HG03045 (cell line): ENCODE data around the gene DNMT3B.

Source experiments
- ATAC-seq: cut with Tn5 transposase; IDR thresholded peaks from one replicate; pipeline ENCODE4 v1.9.1; 2021; ENCODE audit warnings: mild to moderate bottlenecking, moderate library complexity; ENCODE audit not compliant: unreplicated experiment

The DNMT3B gene

GRCh38 chr20:32849577-32849976 lies 87.4 kb downstream of the DNMT3B start:
- ATAC-seq = no peak

DNA sequence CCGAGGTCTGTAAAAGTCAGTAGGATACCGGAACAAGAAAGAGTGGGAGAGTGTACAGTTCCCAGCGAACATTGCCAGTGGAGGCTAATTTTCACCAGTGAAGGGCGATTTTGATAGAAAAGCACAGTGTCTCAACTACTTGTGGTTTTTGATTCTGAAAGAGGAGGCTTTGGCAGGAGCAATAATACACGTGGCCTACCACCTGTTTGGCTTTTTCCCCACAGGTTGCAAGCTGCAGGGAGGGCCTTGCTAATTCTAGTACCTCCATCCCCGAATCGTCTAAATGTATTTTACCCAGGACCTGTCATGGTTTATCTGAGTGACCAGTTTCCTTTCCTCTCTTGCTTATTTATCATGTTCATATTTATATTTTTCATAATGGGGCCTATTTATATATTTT lies 93.2 kb downstream of the DNMT3B start:
- ATAC-seq = no peak

DNA sequence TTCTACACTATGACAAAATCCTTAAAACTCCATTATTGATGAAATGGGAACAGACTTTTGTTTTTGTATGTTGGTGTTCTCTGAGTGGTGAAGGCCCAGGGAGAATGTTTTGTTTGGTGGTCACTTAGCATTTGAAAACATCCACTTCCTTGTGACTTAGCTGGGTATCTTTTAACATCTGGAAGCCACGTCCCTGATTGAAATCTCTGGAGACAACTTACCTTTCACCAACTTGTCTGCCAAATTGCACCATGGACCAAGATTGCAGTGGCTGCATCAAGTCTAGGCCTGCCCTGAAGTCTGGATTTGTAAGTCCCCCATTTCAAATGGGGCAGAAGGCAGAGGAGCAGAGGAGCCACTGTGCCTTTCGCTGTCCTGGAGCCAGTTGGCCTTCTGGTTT lies 96.0 kb downstream of the DNMT3B start:
- ATAC-seq = no peak
